IMR-90 (cell line): ENCODE data around the gene PI4KA. TPM values are rescaled to one million over a fixed set of nuclear protein-coding genes. Genes with fewer than 3 reads are reported as not detected.

Source experiments
- ATAC-seq: fragments of 200-7000 bp; cut with Tn5 transposase; 2 replicates; pipeline ENCODE4 v1.9.1; 2020; ENCODE audit warnings: low read depth, mild to moderate bottlenecking, moderate library complexity
- BruUV-seq: library from RNA; stranded (reverse); fragments of 400-500 nt; replicated peaks from 2 replicates; lab custom pipeline; 2021; lab: Mats Ljungman, UMichigan
- CTCF ChIA-PET: fragments of 300-600 bp; formaldehyde crosslinking; extraction: SDS; loops from one replicate; lab custom pipeline; 2021; ENCODE audit warnings: antibody characterized with exemption; lab: Yijun Ruan, JAX
- POLR2A ChIA-PET: fragments of 300-600 bp; sonication (Branson Sonifier 250); formaldehyde crosslinking; loops from one replicate; lab custom pipeline; 2022; ENCODE audit warnings: antibody characterized with exemption; ENCODE audit not compliant: unreplicated experiment; lab: Charles Lee
- DNase-seq: peaks from one replicate; pipeline ENCODE4 v3.0.0; 2013
- H2AFZ ChIP-seq: replicated peaks from 2 replicates; pipeline ENCODE3; 2013; ENCODE audit warnings: low read length, mild to moderate bottlenecking; ENCODE audit not compliant: poor library complexity
- H2AK5ac ChIP-seq: 2 replicates; pipeline ENCODE4 v1.6.1; 2013; ENCODE audit warnings: low read depth, low read length, inconsistent platforms
- H2AK9ac ChIP-seq: replicated peaks from 2 replicates; pipeline ENCODE3; 2013; ENCODE audit warnings: mild to moderate bottlenecking, low read depth, low read length, moderate library complexity; ENCODE audit not compliant: poor library complexity
- H2BK120ac ChIP-seq: 2 replicates; pipeline ENCODE4 v1.6.1; 2013; ENCODE audit warnings: low read depth, low read length, inconsistent platforms
- H2BK15ac ChIP-seq: 3 replicates; pipeline ENCODE4 v1.6.1; 2013; ENCODE audit warnings: low read depth, low read length, inconsistent platforms
- H2BK20ac ChIP-seq: 2 replicates; pipeline ENCODE4 v1.6.1; 2013; ENCODE audit warnings: low read depth, mild to moderate bottlenecking, inconsistent platforms, low read length, moderate library complexity
- H2BK5ac ChIP-seq: 2 replicates; pipeline ENCODE4 v1.6.1; 2013; ENCODE audit warnings: mild to moderate bottlenecking, low read depth, low read length, inconsistent platforms; ENCODE audit not compliant: poor library complexity, severe bottlenecking
- H3K14ac ChIP-seq: replicated peaks from 2 replicates; pipeline ENCODE4 v1.6.1; 2013; ENCODE audit warnings: low read depth, low read length, inconsistent platforms
- H3K18ac ChIP-seq: 2 replicates; pipeline ENCODE4 v1.6.1; 2013; ENCODE audit warnings: low read depth, low read length, control low read depth
- H3K23ac ChIP-seq: 2 replicates; pipeline ENCODE4 v1.6.1; 2013; ENCODE audit warnings: low read depth, low read length, inconsistent platforms
- H3K27ac ChIP-seq: 2 replicates; pipeline ENCODE4 v1.5.1; 2013; ENCODE audit warnings: mild to moderate bottlenecking, control low read depth, low read length; ENCODE audit not compliant: insufficient read depth
- H3K27me3 ChIP-seq: 2 replicates; pipeline ENCODE4 v1.6.1; 2013; ENCODE audit warnings: low read length; ENCODE audit not compliant: control insufficient read depth, insufficient read depth
- H3K36me3 ChIP-seq: 2 replicates; pipeline ENCODE4 v1.6.1; 2013; ENCODE audit warnings: low read length, mixed read lengths; ENCODE audit not compliant: control insufficient read depth, insufficient read depth
- H3K4ac ChIP-seq: 2 replicates; pipeline ENCODE4 v1.6.1; 2013; ENCODE audit warnings: low read depth, low read length, inconsistent platforms
- H3K4me1 ChIP-seq: 2 replicates; pipeline ENCODE4 v1.6.1; 2013; ENCODE audit warnings: low read length, mixed read lengths; ENCODE audit not compliant: control insufficient read depth, insufficient read depth
- H3K4me2 ChIP-seq: 2 replicates; pipeline ENCODE4 v1.6.1; 2013; ENCODE audit warnings: low read depth, mild to moderate bottlenecking, control low read depth, low read length, moderate library complexity
- H3K4me3 ChIP-seq: 2 replicates; pipeline ENCODE4 v1.5.1; 2013; ENCODE audit warnings: low read depth, mild to moderate bottlenecking, control low read depth, low read length, moderate library complexity; ENCODE audit not compliant: insufficient read depth
- H3K56ac ChIP-seq: 2 replicates; pipeline ENCODE4 v1.6.1; 2013; ENCODE audit warnings: low read length, inconsistent platforms; ENCODE audit not compliant: insufficient read depth; ENCODE audit errors: extremely low read depth
- H3K79me1 ChIP-seq, 2 experiments: 2 replicates each; pipeline ENCODE4 v1.6.1; 2013; ENCODE audit warnings: low read length in 2 of 2, inconsistent platforms in 1 of 2, low read depth in 1 of 2
- H3K9ac ChIP-seq: 2 replicates; pipeline ENCODE4 v1.6.1; 2013; ENCODE audit warnings: low read depth, low read length, control low read depth
- H3K9me1 ChIP-seq: 2 replicates; pipeline ENCODE4 v1.6.1; 2013; ENCODE audit warnings: low read length, inconsistent platforms; ENCODE audit not compliant: insufficient read depth
- H3K9me3 ChIP-seq: 2 replicates; pipeline ENCODE4 v1.6.1; 2013; ENCODE audit warnings: low read length; ENCODE audit not compliant: control insufficient read depth, insufficient read depth
- H4K20me1 ChIP-seq: 2 replicates; pipeline ENCODE4 v1.6.1; 2013; ENCODE audit warnings: low read length, inconsistent platforms; ENCODE audit not compliant: insufficient read depth
- H4K5ac ChIP-seq: 2 replicates; pipeline ENCODE4 v1.6.1; 2013; ENCODE audit warnings: mild to moderate bottlenecking, low read depth, low read length, control low read depth
- H4K8ac ChIP-seq, 2 experiments: 2 replicates each; pipeline ENCODE4 v1.6.1; 2013; ENCODE audit warnings: low read depth in 2 of 2, low read length in 2 of 2, control low read depth in 1 of 2, inconsistent platforms in 1 of 2
- H4K91ac ChIP-seq: 2 replicates; pipeline ENCODE4 v1.6.1; 2013; ENCODE audit warnings: low read depth, low read length, inconsistent platforms; ENCODE audit not compliant: insufficient read depth
- BHLHE40 ChIP-seq: fragments of 150-350 bp; IDR thresholded peaks from 2 replicates; pipeline ENCODE4 v1.6.1; 2016; ENCODE audit warnings: mild to moderate bottlenecking, low read depth, low read length
- CEBPB ChIP-seq: IDR thresholded peaks from 2 replicates; pipeline ENCODE4 v1.6.1; 2012; ENCODE audit warnings: low read depth, low read length, improper control_type of control experiment
- CHD1 ChIP-seq: IDR thresholded peaks from 2 replicates; pipeline ENCODE4 v1.6.1; 2012; ENCODE audit warnings: low read depth, low read length, improper control_type of control experiment
- CTCF ChIP-seq: conservative IDR thresholded peaks from 2 replicates; pipeline ENCODE4 v1.5.1; 2012; ENCODE audit warnings: mild to moderate bottlenecking, low read depth, low read length, improper control_type of control experiment
- ELK1 ChIP-seq: fragments of 150-350 bp; IDR thresholded peaks from 2 replicates; pipeline ENCODE4 v1.6.1; 2016; ENCODE audit warnings: low read depth, mild to moderate bottlenecking, low read length, moderate library complexity, borderline replicate concordance
- FOS ChIP-seq: fragments of 150-350 bp; IDR thresholded peaks from 2 replicates; pipeline ENCODE4 v1.6.1; 2016; ENCODE audit warnings: low read depth, low read length
- MAFK ChIP-seq: IDR thresholded peaks from 2 replicates; pipeline ENCODE4 v1.6.1; 2012; ENCODE audit warnings: low read depth, low read length, improper control_type of control experiment
- MAZ ChIP-seq: IDR thresholded peaks from 2 replicates; pipeline ENCODE4 v1.6.1; 2012; ENCODE audit warnings: low read depth, mild to moderate bottlenecking, low read length, improper control_type of control experiment, moderate library complexity, borderline replicate concordance
- MXI1 ChIP-seq: IDR thresholded peaks from 2 replicates; pipeline ENCODE4 v1.6.1; 2012; ENCODE audit warnings: low read depth, mild to moderate bottlenecking, low read length, moderate library complexity, borderline replicate concordance
- NFE2L2 ChIP-seq: fragments of 150-350 bp; IDR thresholded peaks from 2 replicates; pipeline ENCODE4 v1.6.1; 2016; ENCODE audit warnings: low read depth, mild to moderate bottlenecking, low read length
- POLR2A ChIP-seq: IDR thresholded peaks from 2 replicates; pipeline ENCODE4 v1.6.1; 2012; ENCODE audit warnings: mild to moderate bottlenecking, low read depth, low read length
- RAD21 ChIP-seq: IDR thresholded peaks from 2 replicates; pipeline ENCODE4 v1.6.1; 2012; ENCODE audit warnings: low read length, improper control_type of control experiment
- RCOR1 ChIP-seq: IDR thresholded peaks from 2 replicates; pipeline ENCODE4 v1.6.1; 2012; ENCODE audit warnings: mild to moderate bottlenecking, low read length, improper control_type of control experiment; ENCODE audit not compliant: insufficient replicate concordance
- RFX5 ChIP-seq: IDR thresholded peaks from 2 replicates; pipeline ENCODE4 v1.8.0; 2012; ENCODE audit warnings: low read depth, mild to moderate bottlenecking, low read length, moderate library complexity
- SMC3 ChIP-seq: fragments of 150-350 bp; IDR thresholded peaks from 2 replicates; pipeline ENCODE4 v1.6.1; 2016; ENCODE audit warnings: low read depth, mild to moderate bottlenecking, antibody characterized with exemption, low read length, moderate library complexity
- WGBS, 2 experiments: methylation state at CpG; one replicate each; pipeline versions ENCODE4 v1.1.5 to v1.1.7; 2013; ENCODE audit warnings: missing lambda C conversion rate in 2 of 2; ENCODE audit not compliant: insufficient read length in 1 of 2; ENCODE audit errors: extremely low coverage in 2 of 2; 5-methylcytosine and 5-hydroxymethylcytosine counted together
- dilution Hi-C: fragments of 300-500 bp; cut with HindIII; formaldehyde crosslinking; loops from one replicate; pipeline ENCODE4 v1.14.3; 2018; ENCODE audit warnings: low sequenced_read_pairs; ENCODE audit not compliant: unreplicated experiment
- in situ Hi-C: fragments of 300-500 bp; cut with MboI; formaldehyde crosslinking; loops from 3 replicates; pipeline ENCODE4 v1.14.3; 2019; ENCODE audit warnings: low sequenced_read_pairs, inconsistent platforms, mixed read lengths
- intact Hi-C: fragments of 100-400 bp; cut with micrococcal nuclease; formaldehyde crosslinking; loops from 2 replicates; pipeline ENCODE4 v1.10.0; 2022
- polyA plus RNA-seq, 3 experiments: library from polyadenylated mRNA; depleted of rRNA; stranded (reverse); fragments of >200 nt; gene quantifications; 2 replicates each; pipeline ENCODE4 v1.2.3, GENCODE V29; 2012; ENCODE audit warnings: low replicate concordance in 1 of 3
- total RNA-seq: library from RNA; depleted of rRNA; stranded (reverse); fragments of >200 nt; gene quantifications from 2 replicates; pipeline ENCODE4 v1.2.3, GENCODE V29; 2012
- TF ChIP-seq, protein P1 (sequence below): fragments of 150-350 bp; IDR thresholded peaks from 2 replicates; pipeline ENCODE4 v1.6.1; 2017; ENCODE audit warnings: mild to moderate bottlenecking, antibody characterized with exemption, low read length, low read depth

The PI4KA gene
- total and polyA plus RNA-seq, 2 of the 4 experiments (the other 2 are of a cell fraction) = 16.8 to 35.5 TPM

GRCh38 chr22:20783300-20783673, 75.3 kb downstream of the PI4KA start:
- H2AFZ ChIP-seq = peak overlapping the region; percentile 35
- H3K9ac ChIP-seq = no peak overlapping the region
- no peak overlapping the region for H3K56ac ChIP-seq
- no peaks in the 10 kb centered on the region for H3K9me3 ChIP-seq
- no peak overlapping the region for H3K23ac ChIP-seq
- H3K4me1 ChIP-seq = peaks cover 6% of the 10 kb centered on the region
- H2BK15ac ChIP-seq = no peak overlapping the region
- peaks cover 21% of the 10 kb centered on the region for H3K36me3 ChIP-seq
- H2BK20ac ChIP-seq = no peak overlapping the region
- dilution Hi-C loops (no loop called here), in situ Hi-C loops (loop anchor here (10.0 kb wide), 1 partner anchor 58 kb away; no protein-coding TSS in a partner anchor), intact Hi-C loops (no loop called here)
- ATAC-seq (no peak), DNase-seq (no peak)
- no TSS peak for BruUV-seq
- no peak overlapping the region for H2AK9ac ChIP-seq
- no peak for TF ChIP-seq RFX5
- TF ChIP-seq BHLHE40 = no peak
- TF ChIP-seq RAD21 = no peak
- TF ChIP-seq MXI1 = no peak
- no peak for TF ChIP-seq FOS
- TF ChIP-seq SMC3 = no peak
- TF ChIP-seq ELK1 = no peak
- TF ChIP-seq RCOR1 = no peak
- TF ChIP-seq CTCF = no peak
- TF ChIP-seq, protein P1, sequence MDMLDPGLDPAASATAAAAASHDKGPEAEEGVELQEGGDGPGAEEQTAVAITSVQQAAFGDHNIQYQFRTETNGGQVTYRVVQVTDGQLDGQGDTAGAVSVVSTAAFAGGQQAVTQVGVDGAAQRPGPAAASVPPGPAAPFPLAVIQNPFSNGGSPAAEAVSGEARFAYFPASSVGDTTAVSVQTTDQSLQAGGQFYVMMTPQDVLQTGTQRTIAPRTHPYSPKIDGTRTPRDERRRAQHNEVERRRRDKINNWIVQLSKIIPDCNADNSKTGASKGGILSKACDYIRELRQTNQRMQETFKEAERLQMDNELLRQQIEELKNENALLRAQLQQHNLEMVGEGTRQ = no peak
- TF ChIP-seq MAZ = no peak
- no peak for TF ChIP-seq CHD1
- no peak for TF ChIP-seq POLR2A
- TF ChIP-seq CEBPB = no peak
- no peak for TF ChIP-seq MAFK
- no peak for TF ChIP-seq NFE2L2
- no peak overlapping the region for H3K27ac ChIP-seq
- H4K20me1 ChIP-seq = peaks cover 6% of the 10 kb centered on the region; the same call in 1 of the 2 replicates
- POLR2A ChIA-PET = no interaction called here
- H4K5ac ChIP-seq = no peak overlapping the region
- H2AK5ac ChIP-seq = peak overlapping the region; percentile 44; the same call in 1 of the 2 replicates
- H3K9me1 ChIP-seq = peaks cover 34% of the 10 kb centered on the region
- H4K91ac ChIP-seq = no peak overlapping the region
- H3K4me3 ChIP-seq = no peak overlapping the region
- no peak overlapping the region for H2BK5ac ChIP-seq
- no CpG with 5 or more reads among the region's 3 CpGs for WGBS, 2 experiments
- CTCF ChIA-PET = interaction anchor here (1.5 kb wide), 1 partner anchor 30 kb away, joined by 5 read pairs; no protein-coding TSS in a partner anchor
- H3K79me1 ChIP-seq = peaks cover 4 to 39% of the 10 kb centered on the region in 2 experiments; a peak in 3 of 4 replicates
- no peak overlapping the region for H3K4me2 ChIP-seq
- H2BK120ac ChIP-seq = peak overlapping the region; percentile 46; the same call in 1 of the 2 replicates
- peak overlapping the region; percentile 29; the same call in 1 of the 2 replicates for H3K4ac ChIP-seq
- H3K14ac ChIP-seq = no peak overlapping the region
- H3K18ac ChIP-seq = no peak overlapping the region
- H4K8ac ChIP-seq = peak overlapping the region in 1 of 2 experiments; percentile 38; a peak in 1 of 4 replicates
- no peaks in the 10 kb centered on the region for H3K27me3 ChIP-seq
